T-helper 9 cell (primary cell): ENCODE data around the gene ETFDH.

Experiments
- DNase-seq: peaks from one replicate; pipeline ENCODE4 v3.0.0-alpha.2; 2020

Gene ETFDH

GRCh38 chr4:158756588-158756987 lies 84.5 kb downstream of the ETFDH start:
- DNase-seq: no peak

GRCh38 chr4:158758142-158758541 lies 86.0 kb downstream of the ETFDH start:
- no peak for DNase-seq

GRCh38 chr4:158758703-158759102 lies 86.6 kb downstream of the ETFDH start:
- no peak for DNase-seq
